Activated naive CD4-positive, alpha-beta T cell treated with anti-CD3 and anti-CD28 coated beads, Interleukin-2, amount 50 U/mL, for 72 hours (primary cell): ENCODE results near the gene SLC10A2. TPM values are rescaled to one million over a fixed set of nuclear protein-coding genes. Genes with fewer than 3 reads are reported as not detected.
"Not testable (repeated sequence)": the region's sequence is repeated elsewhere in the genome, so short reads cannot be mapped to it uniquely, and the experiment has no call there.

Source experiments
- ATAC-seq, 2 donors: fragments of 150-1000 bp; cut with Tn5 transposase; 2 replicates each; pipeline ENCODE4 v1.10.0; 2021; ENCODE audit warnings: mild to moderate bottlenecking in 2 of 2, moderate library complexity in 2 of 2
- DNase-seq, 2 donors: peaks; one replicate each; pipeline ENCODE4 v3.0.0; 2021 to 2022; ENCODE audit warnings: low spot score in 2 of 2
- H3K27ac Mint-ChIP-seq, 2 donors: one replicate each; pipeline ENCODE4 v1.8.0; 2022; ENCODE audit warnings: mild to moderate bottlenecking in 2 of 2, mixed read lengths in 2 of 2
- H3K36me3 Mint-ChIP-seq, 2 donors: one replicate each; pipeline ENCODE4 v1.8.0; 2022; ENCODE audit warnings: mixed read lengths in 2 of 2
- H3K9me3 Mint-ChIP-seq, 2 donors: one replicate each; pipeline ENCODE4 v1.8.0; 2022; ENCODE audit warnings: mixed read lengths in 2 of 2
- total RNA-seq, 2 donors: library from RNA; stranded (reverse); gene quantifications; one replicate each; pipeline ENCODE4 v1.2.3, GENCODE V29; 2022

The SLC10A2 gene
- not detected for total RNA-seq

DNA sequence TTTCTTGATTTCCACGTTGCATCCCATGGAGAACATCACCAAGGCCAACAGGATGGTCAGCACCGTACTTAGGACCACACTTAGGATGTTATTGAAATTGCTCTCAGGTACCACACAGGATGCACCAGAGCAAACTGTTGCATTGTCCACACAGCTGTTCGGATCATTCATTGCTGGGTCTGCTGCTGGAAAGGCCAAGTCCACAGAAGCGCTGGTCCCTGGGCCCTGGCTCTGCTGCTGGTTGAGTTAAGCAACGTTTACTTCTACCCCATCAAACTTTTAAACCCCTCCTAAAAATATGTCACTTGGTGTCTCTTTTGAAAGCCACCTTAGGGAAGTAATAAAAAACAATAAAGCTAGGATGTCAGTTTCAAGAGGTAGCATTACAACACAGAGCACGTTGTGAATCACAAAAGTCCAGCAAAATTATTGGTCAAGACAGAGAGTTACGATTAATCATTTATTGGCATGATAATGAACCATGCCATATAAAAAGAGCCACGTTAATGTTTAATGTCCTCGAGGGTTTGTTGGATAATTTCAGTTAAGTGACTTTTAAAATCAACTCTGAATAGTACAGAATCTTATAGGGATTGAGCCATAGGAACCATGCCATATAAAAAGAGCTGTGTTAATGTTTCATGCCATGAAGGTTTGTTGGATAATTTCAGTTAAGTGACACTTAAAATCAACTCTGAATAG, at the start of gene SLC10A2:
Gene SLC10A2, minus strand, starts transcription at position 339 of the 702 bp plus-strand sequence. Its CDS starts 168 bp downstream, at position 171.
- no peaks in the 10 kb centered on the region for H3K36me3 Mint-ChIP-seq
- H3K27ac Mint-ChIP-seq, result no peak within 1 kb of the TSS
- ATAC-seq, result no peak
- DNase-seq, result no peak
- peaks cover 0 to 3% of the 10 kb centered on the region in 2 donors for H3K9me3 Mint-ChIP-seq

- ATAC-seq, result no peak
- no peaks in the 10 kb centered on the region for H3K36me3 Mint-ChIP-seq
Observed at GRCh38 chr13:103107580-103107979, 41.4 kb upstream of the SLC10A2 start.

GRCh38 chr13:103104340-103104739, 38.1 kb upstream of the SLC10A2 start:
- H3K36me3 Mint-ChIP-seq, result no peaks in the 10 kb centered on the region
- H3K27ac Mint-ChIP-seq, result no peak overlapping the region
- no peak for DNase-seq
- no peak for ATAC-seq
- no peaks in the 10 kb centered on the region for H3K9me3 Mint-ChIP-seq

More at GRCh38 chr13:103107580-103107979, 41.4 kb upstream of the SLC10A2 start:
- Mint-ChIP-seq H3K27ac (no peak overlapping the region), H3K9me3 (no peaks in the 10 kb centered on the region)
- no peak for DNase-seq

- DNase-seq, H3K27ac Mint-ChIP-seq, ATAC-seq, H3K36me3 Mint-ChIP-seq, H3K9me3 Mint-ChIP-seq: not testable (repeated sequence)
Observed at GRCh38 chr13:103103456-103103855, 37.2 kb upstream of the SLC10A2 start.

DNA sequence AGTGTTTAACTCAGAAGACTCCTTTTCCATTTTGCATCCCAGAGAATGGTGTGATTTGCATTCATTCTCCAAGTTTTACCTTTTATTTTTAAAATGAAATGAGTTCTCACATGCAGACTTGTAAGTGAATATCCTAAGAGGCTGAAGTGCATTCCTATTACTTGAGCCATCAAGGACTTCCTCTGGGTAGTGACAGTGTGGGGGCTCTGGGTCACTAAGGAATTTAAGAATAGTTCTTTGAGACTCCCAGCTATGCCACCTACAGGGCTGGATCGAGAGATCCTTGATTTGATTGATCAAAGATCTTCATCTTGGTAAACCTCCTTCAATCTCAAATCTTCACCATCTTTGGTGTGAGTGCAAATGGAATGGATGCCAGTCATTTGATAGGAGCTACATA, 36.3 kb upstream of the SLC10A2 start:
- ATAC-seq, result no peak
- Mint-ChIP-seq H3K27ac (no peak overlapping the region), H3K36me3 (no peaks in the 10 kb centered on the region), H3K9me3 (peaks cover 0 to 1% of the 10 kb centered on the region in 2 donors)
- DNase-seq, result no peak

DNA sequence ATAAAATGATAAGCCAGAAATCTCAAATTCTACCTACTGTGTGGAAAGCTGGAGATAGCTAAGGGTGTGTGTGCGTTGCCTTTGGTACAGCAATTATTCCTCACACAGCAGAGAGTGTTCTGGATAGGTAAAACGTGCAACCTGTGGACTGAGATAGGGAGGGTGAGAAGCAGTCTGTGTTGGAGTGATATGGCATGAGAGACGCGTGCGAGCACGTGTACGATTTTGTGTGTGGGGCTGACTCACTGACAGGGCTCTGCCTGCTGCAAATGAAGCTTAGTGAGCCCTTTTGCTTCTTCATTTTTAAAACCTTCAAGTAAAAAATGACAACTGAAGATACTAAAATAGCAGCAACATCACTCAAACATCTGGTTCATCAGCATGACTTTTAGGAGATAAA, 35.7 kb upstream of the SLC10A2 start:
- Mint-ChIP-seq H3K36me3 (no peaks in the 10 kb centered on the region), H3K27ac (no peak overlapping the region)
- no peak for ATAC-seq

DNA sequence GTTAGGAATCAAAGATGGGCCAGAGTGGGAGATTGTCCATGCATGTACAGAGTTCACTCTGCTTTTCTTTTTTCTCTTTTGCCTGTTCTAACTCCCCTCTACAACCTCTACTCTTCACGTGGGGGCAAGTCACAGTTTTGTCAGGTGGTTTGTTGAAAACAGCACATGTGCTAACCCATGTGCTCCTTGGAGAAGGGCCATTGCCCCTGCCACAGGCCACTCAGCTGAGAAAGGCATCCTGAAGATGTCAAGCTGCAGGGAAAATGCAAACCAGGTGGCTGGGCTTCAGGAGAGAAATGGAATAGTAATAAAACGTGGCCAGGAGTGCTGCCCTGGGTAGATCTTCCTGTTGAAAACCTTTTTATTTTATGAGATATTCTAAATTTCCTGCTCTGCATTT, 35.3 kb upstream of the SLC10A2 start:
- Mint-ChIP-seq H3K9me3 (peaks cover 0 to 3% of the 10 kb centered on the region in 2 donors), H3K27ac (no peak overlapping the region), H3K36me3 (no peaks in the 10 kb centered on the region)
- no peak for ATAC-seq
- DNase-seq, result no peak

More for the DNA sequence above, 35.7 kb upstream of the SLC10A2 start:
- peaks cover 0 to 3% of the 10 kb centered on the region in 2 donors for H3K9me3 Mint-ChIP-seq
- no peak for DNase-seq

DNA sequence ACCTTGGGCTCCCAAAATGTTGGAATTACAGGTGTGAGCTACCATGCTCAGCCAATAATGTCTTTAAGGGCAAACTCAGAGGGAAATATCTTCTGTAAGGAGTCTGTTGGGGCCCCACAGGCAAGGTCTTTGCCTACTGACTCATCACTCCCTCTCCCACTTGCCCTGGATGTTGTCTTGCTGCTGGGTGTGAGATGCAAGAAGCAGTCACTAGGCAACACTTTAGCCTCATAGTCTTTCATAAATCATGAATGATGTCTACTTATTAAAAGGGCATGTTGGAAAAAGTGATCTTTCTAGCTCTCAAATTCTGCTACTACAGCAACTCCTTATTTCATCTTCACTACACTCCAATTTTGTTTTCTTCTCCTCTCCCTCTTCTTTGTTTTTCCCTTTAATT, 34.6 kb upstream of the SLC10A2 start:
- no peak for ATAC-seq
- Mint-ChIP-seq H3K27ac (no peak overlapping the region), H3K36me3 (no peaks in the 10 kb centered on the region), H3K9me3 (peaks cover 0 to 3% of the 10 kb centered on the region in 2 donors)
- no peak for DNase-seq

GRCh38 chr13:103099722-103100293, 33.6 kb upstream of the SLC10A2 start:
- DNase-seq (no peak), ATAC-seq (no peak)
- peaks cover 0 to 3% of the 10 kb centered on the region in 2 donors for H3K9me3 Mint-ChIP-seq
- no peaks in the 10 kb centered on the region for H3K36me3 Mint-ChIP-seq
- H3K27ac Mint-ChIP-seq, result no peak overlapping the region

DNA sequence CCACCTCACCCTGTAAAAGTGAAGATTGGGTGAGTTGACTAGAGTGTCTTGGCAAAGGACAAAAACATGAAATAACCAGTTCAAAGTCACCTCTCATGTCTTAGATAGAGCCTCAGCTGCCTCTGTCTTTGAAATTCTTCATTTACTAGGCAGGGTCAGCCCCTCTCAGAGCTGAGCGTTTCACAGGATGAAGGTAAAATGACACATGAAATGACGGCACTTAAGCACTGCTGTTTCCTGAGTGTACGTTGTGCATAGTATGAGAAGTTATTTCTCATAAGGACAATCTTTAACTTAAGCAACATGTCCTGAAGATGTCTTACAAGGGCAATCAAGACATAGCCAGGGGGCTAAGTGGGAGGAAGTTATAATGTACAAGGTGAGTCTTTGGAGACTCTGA, 32.3 kb upstream of the SLC10A2 start:
- ATAC-seq, result no peak
- no peak overlapping the region for H3K27ac Mint-ChIP-seq

DNA sequence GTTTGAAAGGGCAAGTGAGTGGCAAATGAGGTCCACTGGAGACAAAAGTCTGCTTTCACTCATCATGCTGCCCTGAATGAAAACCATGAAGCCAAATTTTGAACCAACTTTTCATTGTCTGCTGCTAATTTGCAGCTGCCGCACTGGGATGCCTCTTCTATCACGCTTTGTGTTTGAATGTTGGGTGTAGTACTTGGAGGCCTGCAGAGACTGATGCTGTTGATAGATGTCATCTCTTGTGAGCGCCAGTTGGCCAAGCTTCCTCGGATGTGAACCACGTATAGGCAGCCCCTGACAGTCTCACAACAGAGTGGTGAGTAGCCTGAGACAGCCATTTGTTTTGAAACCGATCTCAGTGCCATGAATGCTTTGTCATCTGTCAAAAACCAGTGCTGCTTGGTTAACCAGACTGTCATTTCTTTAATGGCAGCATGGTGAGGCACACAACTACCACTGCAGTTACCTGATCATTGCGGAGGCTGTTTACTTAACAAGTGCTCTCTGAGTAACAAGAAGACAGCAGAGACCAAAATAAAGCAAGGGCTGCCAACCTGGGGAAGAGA, 31.2 kb upstream of the SLC10A2 start:
- no peak overlapping the region for H3K27ac Mint-ChIP-seq
- peaks cover 9 to 12% of the 10 kb centered on the region in 2 donors for H3K9me3 Mint-ChIP-seq
- no peak for ATAC-seq
- DNase-seq, result no peak
- peaks cover 10 to 11% of the 10 kb centered on the region in 2 donors for H3K36me3 Mint-ChIP-seq

More for the DNA sequence above, 32.3 kb upstream of the SLC10A2 start:
- Mint-ChIP-seq H3K9me3 (peaks cover 5 to 9% of the 10 kb centered on the region in 2 donors), H3K36me3 (peaks cover 5 to 6% of the 10 kb centered on the region in 2 donors)
- DNase-seq, result no peak

DNA sequence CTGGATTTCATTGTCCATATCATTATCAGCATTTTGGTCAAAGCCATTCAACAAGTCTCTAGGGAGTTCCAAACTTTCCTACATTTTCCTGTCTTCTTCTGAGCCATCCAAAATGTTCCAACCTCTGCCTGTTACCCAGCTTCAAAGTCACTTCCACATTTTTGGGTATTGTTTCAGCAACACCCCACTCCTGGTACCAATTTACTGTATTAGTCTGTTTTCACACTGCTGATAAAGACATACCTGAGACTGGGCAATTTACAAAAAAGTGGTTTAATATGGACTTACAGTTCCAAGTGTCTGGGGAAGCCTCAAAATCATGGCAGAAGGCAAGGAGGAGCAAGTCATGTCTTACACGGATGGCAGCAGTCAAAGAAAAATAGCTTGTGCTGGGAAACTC, 27.4 kb upstream of the SLC10A2 start:
- not testable (repeated sequence) for DNase-seq, H3K27ac Mint-ChIP-seq, ATAC-seq
- peaks cover 9 to 16% of the 10 kb centered on the region in 2 donors for H3K9me3 Mint-ChIP-seq
- peaks cover 10 to 11% of the 10 kb centered on the region in 2 donors for H3K36me3 Mint-ChIP-seq

- H3K36me3 Mint-ChIP-seq, result no peaks in the 10 kb centered on the region
- DNase-seq (no peak), ATAC-seq (no peak)
- peaks cover 0 to 3% of the 10 kb centered on the region in 2 donors for H3K9me3 Mint-ChIP-seq
- no peak overlapping the region for H3K27ac Mint-ChIP-seq
Observed at GRCh38 chr13:103087275-103087674, 21.1 kb upstream of the SLC10A2 start.

GRCh38 chr13:103081435-103081834, 15.2 kb upstream of the SLC10A2 start:
- ATAC-seq (no peak), DNase-seq (no peak)
- no peaks in the 10 kb centered on the region for H3K36me3 Mint-ChIP-seq
- H3K9me3 Mint-ChIP-seq, result no peaks in the 10 kb centered on the region
- H3K27ac Mint-ChIP-seq, result no peak overlapping the region

DNA sequence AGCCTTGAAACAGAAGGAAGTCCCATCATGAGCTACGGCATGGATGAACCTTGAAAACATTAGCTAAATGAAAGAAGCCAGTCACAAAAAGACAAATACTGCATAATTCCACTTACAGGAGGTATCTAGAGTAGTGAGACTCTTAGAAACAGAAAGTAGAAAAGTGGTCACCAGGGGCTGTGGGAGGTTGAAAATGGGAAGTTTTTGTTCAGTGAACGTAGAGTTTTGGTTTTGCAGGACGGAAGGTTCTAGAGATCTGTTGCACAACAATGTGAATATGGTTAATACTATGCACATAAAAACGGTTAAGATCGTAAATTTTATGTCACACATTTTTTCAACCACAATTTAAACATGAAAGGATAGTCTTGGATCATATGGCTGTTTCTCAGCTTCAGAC, 11.9 kb upstream of the SLC10A2 start:
- no peaks in the 10 kb centered on the region for H3K36me3 Mint-ChIP-seq
- no peak for DNase-seq

GRCh38 chr13:103068836-103069235, 2.6 kb upstream of the SLC10A2 start:
- peaks cover 0 to 3% of the 10 kb centered on the region in 2 donors for H3K9me3 Mint-ChIP-seq
- ATAC-seq, result no peak
- no peaks in the 10 kb centered on the region for H3K36me3 Mint-ChIP-seq
- no peak overlapping the region for H3K27ac Mint-ChIP-seq
- no peak for DNase-seq

More for the DNA sequence above, 11.9 kb upstream of the SLC10A2 start:
- no peak for ATAC-seq
- Mint-ChIP-seq H3K27ac (no peak overlapping the region), H3K9me3 (no peaks in the 10 kb centered on the region)

- ATAC-seq (no peak), DNase-seq (no peak)
- H3K27ac Mint-ChIP-seq, result no peak overlapping the region
- H3K9me3 Mint-ChIP-seq, result peaks cover 0 to 3% of the 10 kb centered on the region in 2 donors
- H3K36me3 Mint-ChIP-seq, result no peaks in the 10 kb centered on the region
Observed at GRCh38 chr13:103067751-103068555, 1.7 kb upstream of the SLC10A2 start.
